NCI-H1694 (cell line): ENCODE measurements around the gene EIPR1.

ENCODE experiments used
- DNase-seq: peaks from one replicate; lab custom pipeline; 2025; lab: John Stamatoyannopoulos, UW

EIPR1 gene

DNA sequence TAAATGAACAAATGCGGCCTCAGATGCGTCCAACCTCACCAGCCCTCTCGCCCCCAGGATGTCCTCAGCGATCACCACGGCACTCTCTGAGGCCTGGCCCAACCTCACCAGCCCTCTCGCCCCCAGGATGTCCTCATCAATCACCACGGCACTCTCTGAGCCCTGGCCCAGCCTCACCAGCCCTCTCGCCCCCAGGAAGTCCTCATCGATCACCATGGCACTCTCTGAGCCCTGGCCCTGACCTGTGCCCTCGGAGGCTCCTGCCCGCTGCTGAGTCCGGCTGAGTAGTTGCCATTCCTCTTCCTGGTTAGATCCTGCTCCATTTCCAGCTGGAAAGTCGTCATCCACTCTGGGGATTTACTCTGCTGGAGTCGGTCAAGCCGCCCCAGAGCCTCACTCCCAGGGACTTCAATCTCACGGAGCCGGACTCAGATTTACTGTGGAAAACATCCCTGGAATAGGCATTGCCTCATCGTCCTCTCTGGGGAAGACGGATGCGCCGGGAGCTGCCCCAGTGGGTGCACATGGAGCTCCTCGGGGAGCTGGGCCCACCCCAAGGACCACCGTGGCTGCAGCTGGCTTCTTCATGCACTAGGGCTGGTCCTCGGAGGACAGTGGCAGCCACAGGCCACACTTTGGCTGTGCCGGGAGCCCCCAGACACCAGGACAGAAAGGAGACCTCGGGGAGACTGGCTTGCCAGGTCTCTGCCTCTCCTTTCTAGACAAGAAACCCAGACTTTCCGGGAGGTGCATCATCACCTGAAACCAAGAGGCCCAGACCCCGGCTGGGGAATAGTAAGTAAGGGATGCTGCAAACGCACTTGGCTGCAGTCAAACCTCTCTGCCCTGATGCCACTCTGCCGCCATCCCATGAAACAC is 230.6 kb downstream of the EIPR1 start:
- DNase-seq = no peak

DNA sequence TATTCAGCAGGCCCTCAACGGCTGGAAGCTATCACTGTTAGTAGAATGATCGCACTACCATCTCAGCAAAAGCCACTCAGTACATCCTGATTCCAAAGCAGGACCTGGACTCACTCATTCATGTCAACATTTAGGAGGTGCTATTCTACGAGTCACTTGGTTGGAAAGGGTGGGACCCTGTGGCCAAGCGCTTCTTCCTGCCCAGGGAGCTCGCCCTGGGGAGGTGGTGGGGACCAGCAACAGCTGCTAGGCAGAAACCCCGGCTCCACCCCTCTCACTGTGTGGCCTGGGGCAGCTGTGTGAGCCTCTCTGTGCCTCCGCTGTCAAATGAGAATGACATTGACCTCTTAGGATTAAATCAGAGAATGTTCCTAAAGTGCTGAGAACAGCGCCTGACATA is 231.4 kb downstream of the EIPR1 start:
- DNase-seq = no peak

DNA sequence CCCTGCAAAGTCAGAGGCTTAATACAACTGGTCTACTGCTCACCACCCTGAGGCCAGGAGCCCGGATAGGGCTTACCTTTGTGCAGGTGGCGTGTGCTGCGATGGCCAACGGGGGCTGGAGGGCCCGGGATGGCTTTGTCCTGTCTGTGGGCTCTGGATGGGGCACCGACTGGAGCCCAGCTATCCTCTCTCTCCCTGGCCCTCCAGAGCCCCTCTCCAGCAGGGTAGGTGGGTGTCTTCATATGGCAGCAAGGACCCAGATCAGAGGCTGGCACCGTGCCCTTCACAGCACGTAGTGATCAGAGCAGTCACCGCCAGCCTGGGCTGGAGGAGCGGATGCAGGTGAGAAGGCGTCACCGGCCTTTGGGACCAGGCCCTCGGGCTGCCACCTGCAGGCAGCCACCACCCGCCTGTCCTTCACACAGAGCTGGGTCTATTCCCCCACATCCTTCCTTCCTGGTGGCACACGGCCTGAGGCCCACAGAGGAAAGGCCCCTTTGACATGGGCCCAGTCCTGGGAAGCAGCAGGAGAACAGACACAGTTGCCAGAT is 232.1 kb downstream of the EIPR1 start:
- DNase-seq = no peak

DNA sequence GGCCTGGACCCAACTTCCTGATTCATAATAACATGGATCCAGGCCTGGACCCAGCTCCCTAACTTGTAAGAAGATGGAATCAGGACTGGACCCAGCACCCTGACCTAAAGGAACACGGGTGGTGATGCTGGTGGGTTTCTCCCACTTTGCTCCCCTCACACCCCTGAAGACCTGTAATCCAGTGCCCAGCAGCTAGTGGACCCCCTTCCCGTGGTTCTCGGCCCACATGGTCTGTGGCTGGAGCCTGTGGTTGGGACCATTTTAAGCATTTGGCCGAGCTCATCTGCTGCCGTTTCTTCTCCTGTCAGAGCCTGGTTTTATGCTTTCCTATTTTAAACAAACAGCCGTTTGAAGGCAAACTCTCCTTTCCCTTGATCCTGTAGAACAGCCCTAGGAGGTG is 232.8 kb downstream of the EIPR1 start:
- no peak for DNase-seq

DNA sequence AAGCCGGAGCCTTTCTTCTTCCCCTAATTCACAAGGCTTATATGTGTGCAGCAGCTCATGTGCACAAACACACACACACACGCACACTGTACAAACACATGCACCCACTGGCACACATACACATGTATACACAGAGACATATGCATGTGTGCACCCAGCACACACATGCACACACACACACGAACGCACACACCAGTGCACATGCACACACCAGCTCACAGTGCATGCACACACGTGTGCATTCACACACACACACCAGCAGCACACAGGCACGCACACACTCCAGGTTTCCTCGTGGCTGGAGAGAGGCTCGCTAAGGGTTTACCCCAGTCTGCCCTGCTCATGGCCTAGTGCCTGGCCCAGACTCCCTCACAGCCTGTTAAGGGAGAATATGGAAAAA is 234.0 kb downstream of the EIPR1 start:
- no peak for DNase-seq

DNA sequence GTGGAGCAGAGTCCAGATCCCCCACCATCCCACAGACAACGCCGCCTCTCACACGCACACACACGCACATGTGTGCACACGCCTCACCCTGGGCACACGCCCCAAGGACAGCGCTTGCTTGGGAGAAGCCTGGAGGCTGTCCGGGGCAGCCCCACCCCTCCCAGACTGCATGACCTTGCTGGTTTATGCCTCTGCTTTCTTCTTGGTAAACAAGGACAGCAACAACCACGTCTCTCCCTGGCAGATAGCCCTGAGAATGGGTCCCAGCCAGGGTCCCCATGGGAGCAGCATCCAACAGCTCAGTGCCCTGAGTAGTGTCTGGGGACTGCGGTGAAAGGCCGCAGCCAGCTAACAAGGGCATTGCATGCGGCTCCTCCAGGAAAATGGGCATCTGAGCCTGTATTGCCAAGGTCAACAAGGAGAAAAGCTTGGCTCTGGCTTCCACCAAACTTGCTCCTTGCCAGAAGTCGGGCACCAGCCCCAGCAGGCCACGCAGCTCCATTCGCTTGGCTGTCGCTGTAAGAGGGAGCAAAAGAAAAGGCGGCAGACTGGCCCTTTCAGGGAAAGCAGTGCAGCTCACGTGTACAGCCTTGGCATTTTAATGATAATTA is 234.6 kb downstream of the EIPR1 start:
- no peak for DNase-seq

DNA sequence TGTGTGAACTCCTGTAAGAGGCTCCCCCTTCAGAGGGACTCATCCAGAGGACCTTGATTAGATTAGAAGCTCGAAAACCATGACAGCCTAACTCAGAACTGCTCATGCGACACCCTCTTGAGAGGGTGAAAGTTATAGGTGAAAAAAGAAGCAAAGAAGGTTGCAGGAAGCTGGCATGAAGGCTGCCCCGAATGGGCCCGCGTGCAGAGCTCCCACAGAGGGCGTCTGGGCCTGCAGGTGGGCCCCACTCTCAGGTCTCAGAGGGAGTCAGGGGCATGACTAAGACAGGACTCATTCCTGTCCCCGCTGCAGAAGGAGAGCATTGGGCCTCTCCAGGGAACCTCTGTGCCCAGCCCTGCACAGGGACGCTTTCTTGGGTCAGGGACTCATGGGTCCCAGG is 235.4 kb downstream of the EIPR1 start:
- no peak for DNase-seq

DNA sequence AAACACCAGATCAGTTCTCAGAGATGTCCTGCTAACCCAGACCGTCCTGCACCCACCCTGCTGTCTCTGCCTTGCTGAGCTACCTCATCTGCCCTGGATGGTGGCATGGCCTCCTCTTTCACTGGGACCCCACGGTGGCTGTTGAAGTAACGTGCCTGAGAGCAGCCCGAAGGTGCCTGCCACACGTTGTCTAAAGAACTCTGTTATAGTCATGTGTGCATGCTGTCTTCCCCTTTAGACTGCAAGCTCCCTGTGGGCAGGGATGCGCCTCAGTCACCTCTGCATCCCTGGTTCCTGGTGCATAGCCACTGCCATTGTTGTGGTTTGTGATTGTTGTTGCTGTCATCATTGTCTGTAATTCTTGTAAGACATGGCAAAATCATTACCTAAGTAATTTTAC is 235.9 kb downstream of the EIPR1 start:
- DNase-seq = no peak

DNA sequence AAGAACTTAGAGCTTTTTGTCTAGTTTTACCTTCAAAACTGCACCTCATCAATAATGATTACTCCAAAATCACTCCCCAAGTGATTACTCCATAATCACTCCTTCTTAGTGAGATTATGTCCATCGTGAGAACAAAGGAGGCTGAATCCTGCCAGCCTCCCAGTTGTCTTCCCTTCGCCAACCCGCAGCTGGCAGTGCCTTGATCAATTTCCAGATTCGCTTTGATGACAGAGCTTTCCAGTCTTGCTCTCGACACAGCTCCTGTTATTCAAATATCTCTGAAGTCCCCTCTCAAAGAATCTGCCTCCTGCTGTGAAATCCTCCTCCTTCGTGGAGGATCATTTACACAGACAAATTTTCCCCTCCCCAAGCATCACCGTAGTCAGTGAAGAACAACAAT is 237.7 kb downstream of the EIPR1 start:
- no peak for DNase-seq
